Right cardiac atrium (tissue), 5 donors: ENCODE results near the gene BZW2. TPM values are rescaled to one million over a fixed set of nuclear protein-coding genes. Genes with fewer than 3 reads are reported as not detected.
A peak's percentile ranks its signal among the peaks of the same experiment; 100 is the strongest.

ENCODE experiments used
- ATAC-seq, 2 donors: fragments of 200-7000 bp; cut with Tn5 transposase; one replicate each; pipeline versions ENCODE4 v1.8.0 to v1.9.1; 2020; ENCODE audit warnings: moderate library complexity in 2 of 2, mild to moderate bottlenecking in 1 of 2
- DNase-seq, 3 donors: peaks; one replicate each; pipeline ENCODE4 v3.0.0-alpha.2; 2020
- H3K27ac ChIP-seq: one replicate; pipeline ENCODE4 v1.5.1; 2013; ENCODE audit warnings: mild to moderate bottlenecking, low read length, control low read depth, moderate library complexity
- H3K27me3 ChIP-seq: one replicate; pipeline ENCODE4 v1.6.1; 2013; ENCODE audit not compliant: control insufficient read depth, insufficient read depth
- H3K4me1 ChIP-seq: one replicate; pipeline ENCODE4 v1.6.1; 2013; ENCODE audit warnings: low read length; ENCODE audit not compliant: control insufficient read depth, insufficient read depth
- H3K4me3 ChIP-seq: one replicate; pipeline ENCODE4 v1.5.1; 2013; ENCODE audit warnings: low read length, control low read depth
- H3K9me3 ChIP-seq: one replicate; pipeline ENCODE4 v1.6.1; 2013; ENCODE audit warnings: low read length; ENCODE audit not compliant: control insufficient read depth
- WGBS: extraction: QIAGEN DNeasy Blood & Tissue Kit; methylation state at CpG from one replicate; pipeline ENCODE4 v1.1.7; 2013; 5-methylcytosine and 5-hydroxymethylcytosine counted together
- intact Hi-C, 4 donors: fragments of 100-400 bp; cut with DNase I; formaldehyde crosslinking; loops; one replicate each; pipeline versions ENCODE4 v1.11.0 to v1.14.0; 2022 to 2023
- polyA plus RNA-seq: library from polyadenylated mRNA; stranded (reverse); fragments of 200-250 nt; gene quantifications from one replicate; pipeline ENCODE4 v1.2.3, GENCODE V29; 2013
- total RNA-seq, 4 donors: library from RNA; stranded (reverse); fragmentation: NEBNext Ultra II Directional; extraction: Animal tissue kit (Norgen Biotek cat#: 25700); gene quantifications; one replicate each; pipeline ENCODE4 v1.2.1, GENCODE V29; 2021
- donor health status: healthy with polysubstance abuse.
- donor health status: DM: no; HTN: yes; CAD: no.
- donor health status: DM: no; HTN: no; CAD: no.
- donor health status: DM: no; HTN: yes; CAD: no; lungs with severe emphysema.
- donor health status: DM: yes; HTN: yes; CAD: no.

Gene BZW2
- total and polyA plus RNA-seq, 5 donors: 124 to 214 (median 180) TPM

DNA sequence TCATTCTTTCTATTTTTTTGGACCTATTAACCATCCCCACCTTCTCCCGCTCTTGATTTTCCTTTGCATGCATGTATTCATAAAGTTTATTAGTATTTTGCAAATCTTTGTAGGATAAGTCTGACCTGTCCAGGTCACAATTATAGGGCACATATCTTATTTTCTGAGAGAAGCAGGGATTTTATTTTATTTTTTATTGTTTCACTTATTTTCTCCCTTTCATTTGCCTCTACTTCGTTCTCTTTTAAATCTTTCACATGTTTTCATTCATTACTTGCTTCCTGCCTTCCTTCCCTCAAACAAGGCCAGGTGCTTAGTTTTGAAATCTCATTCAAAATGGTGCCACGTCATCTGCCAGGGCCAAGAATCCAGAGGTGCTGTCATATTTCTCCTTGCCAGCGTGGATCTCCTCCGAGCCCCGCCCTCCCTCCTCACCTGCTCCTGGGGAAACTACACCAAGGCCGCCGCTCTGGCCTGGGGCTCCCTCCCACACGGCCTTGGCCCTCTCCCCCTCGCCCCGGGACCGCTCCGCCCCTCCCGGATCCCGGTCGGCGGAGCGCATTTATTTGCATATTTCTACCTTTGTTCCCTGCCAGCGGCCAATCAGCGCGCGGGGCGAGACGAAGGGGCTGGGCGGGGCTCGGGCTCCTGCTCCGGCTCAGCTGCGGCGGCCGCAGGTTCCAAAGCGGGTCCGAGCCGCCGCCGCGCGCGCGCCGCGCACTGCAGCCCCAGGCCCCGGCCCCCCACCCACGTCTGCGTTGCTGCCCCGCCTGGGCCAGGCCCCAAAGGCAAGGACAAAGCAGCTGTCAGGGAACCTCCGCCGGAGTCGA is 107.3 kb downstream of the BZW2 start, which contains the start of gene TSPAN13:
Gene TSPAN13, plus strand, starts transcription at position 654 of the 830 bp plus-strand sequence. CDS start 213 bp downstream, outside the sequence.
- 4% methylated on average over 48 of the region's 48 CpGs for WGBS
- DNase-seq (peak; percentile 79 to 90 (median 89)), ATAC-seq (peak; percentile 95 to 96)
- H3K9me3 ChIP-seq: no peaks in the 10 kb centered on the region
- intact Hi-C loops: no loop called here
- H3K4me3 ChIP-seq: peak within 1 kb of the TSS; percentile 84
- peak within 1 kb of the TSS; percentile 8 for H3K27ac ChIP-seq
- no peaks in the 10 kb centered on the region for H3K4me1 ChIP-seq
- H3K27me3 ChIP-seq: no peaks in the 10 kb centered on the region

DNA sequence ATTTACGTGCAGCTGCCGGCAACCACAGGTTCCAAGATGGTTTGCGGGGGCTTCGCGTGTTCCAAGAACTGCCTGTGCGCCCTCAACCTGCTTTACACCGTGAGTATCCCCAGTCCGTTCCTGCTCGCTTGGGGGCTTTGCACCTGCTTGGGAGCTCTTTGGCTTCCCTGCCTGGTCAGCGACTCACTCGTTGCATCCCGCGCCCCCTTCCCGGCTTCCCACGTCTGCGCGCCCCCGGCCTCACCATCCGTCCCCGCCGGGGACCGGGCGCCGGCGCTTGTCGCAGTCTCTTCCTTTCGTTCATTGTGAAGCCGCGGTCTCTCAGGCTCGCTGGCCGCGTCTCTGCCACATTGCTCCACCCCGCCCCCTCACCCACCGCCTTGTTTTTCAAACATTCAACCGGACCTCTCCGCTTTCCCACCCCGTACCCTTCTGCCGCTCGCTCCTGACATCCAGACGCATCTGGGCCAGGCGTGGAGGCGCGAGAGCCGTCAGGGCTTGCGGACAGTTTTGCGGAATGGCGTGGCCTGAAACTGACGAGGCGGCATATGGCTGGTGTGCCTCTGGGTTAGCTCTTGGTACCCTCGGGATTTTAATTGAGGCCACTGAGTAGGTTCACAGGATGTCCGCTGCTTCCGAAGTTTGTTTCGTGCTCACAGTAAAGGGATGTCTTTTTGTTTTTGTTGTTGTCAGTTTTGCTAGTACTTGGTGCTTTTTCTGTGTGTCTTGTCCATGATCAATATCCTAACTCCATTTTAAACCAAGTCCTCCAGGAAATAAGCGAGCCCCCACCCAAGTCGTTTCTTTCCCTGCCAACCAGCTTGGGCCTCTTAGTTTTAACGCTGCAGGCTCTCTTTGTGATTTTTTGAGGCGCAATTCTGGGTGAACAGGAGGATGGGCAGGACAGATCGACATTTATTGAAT is 108.2 kb downstream of the BZW2 start:
- no peaks in the 10 kb centered on the region for H3K4me1 ChIP-seq
- intact Hi-C loops: no loop called here
- H3K9me3 ChIP-seq: no peaks in the 10 kb centered on the region
- peak overlapping the region; percentile 8 for H3K27ac ChIP-seq
- H3K27me3 ChIP-seq: no peaks in the 10 kb centered on the region
- peak; percentile 21 to 66 (median 64) for DNase-seq
- peak overlapping the region; percentile 84 for H3K4me3 ChIP-seq
- 4% methylated on average over 58 of the region's 58 CpGs for WGBS
- peak; percentile 65 to 71 for ATAC-seq

DNA sequence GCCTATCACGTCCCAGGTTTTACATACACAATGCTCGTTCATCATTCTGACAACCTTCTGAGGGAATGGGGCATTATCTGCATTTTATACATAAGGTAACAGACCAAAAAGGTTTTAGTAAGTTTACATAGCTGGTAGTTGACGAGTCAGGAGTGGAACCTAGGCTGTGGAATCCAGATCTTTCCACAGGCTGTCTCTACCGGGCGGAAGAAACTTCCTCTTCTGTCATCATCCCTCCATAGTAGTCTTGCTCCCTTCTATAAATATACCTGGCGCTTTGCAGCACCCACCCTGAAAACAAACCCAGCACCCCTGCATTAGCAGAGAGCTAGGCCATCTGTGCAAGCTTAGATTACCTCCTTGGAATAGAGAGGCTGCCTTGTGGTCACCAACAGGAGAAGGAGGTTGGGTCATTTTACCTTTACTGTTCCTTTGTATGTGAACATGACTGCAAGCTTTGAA is 108.9 kb downstream of the BZW2 start:
- Histone ChIP-seq H3K27ac (no peak overlapping the region), H3K27me3 (no peaks in the 10 kb centered on the region), H3K9me3 (no peaks in the 10 kb centered on the region), H3K4me1 (no peaks in the 10 kb centered on the region), H3K4me3 (peak overlapping the region; percentile 84)
- no peak for DNase-seq
- intact Hi-C loops: no loop called here
- WGBS: 54% methylated on average over 6 of the region's 6 CpGs
- ATAC-seq: no peak

DNA sequence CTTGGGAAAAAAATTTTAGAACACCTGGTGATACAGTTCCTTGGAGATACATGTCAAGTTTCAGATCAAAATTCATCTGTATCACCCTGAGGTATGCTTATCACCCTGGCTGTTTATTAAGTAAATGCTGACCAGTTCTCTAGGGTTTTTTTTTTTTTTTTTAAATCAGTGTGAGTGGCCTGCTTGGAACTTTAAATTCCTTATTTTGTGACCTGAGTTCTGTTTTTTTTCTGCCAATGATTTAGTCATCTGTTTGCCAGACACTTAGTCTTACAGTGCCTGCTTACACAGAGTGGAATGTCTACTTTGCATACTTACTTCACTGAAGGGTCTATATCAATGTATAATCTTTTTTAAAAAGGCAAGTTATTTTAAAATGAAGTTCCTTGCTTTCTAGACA is 109.4 kb downstream of the BZW2 start:
- intact Hi-C loops: no loop called here
- Histone ChIP-seq H3K27me3 (no peaks in the 10 kb centered on the region), H3K27ac (no peak overlapping the region), H3K4me1 (no peaks in the 10 kb centered on the region), H3K4me3 (peak overlapping the region; percentile 84), H3K9me3 (no peaks in the 10 kb centered on the region)
- DNase-seq (no peak), ATAC-seq (no peak)

Other genes starting within 250 kb of the BZW2 start
- gene CRPPA, start 224.6 kb upstream of the BZW2 start, total RNA-seq: 10 to 100 TPM in 3 of 4 donors, 1 to 10 TPM in 1; 8.5 to 13.6 (median 10.5) TPM
- gene CRPPA, start 224.6 kb upstream of the BZW2 start, polyA plus RNA-seq: 2.3 TPM
- 10 to 100 TPM in 2 of 4 donors, 1 to 10 TPM in 2; 4.3 to 17.2 (median 9.3) TPM for gene SOSTDC1, start 180.4 kb upstream of the BZW2 start, total RNA-seq
- gene SOSTDC1, start 180.4 kb upstream of the BZW2 start, polyA plus RNA-seq: 9.5 TPM
- not detected for gene LRRC72, start 119.4 kb upstream of the BZW2 start, total RNA-seq
- not detected for gene LRRC72, start 119.4 kb upstream of the BZW2 start, polyA plus RNA-seq
- gene ANKMY2, start 427 bp upstream of the BZW2 start, total RNA-seq: 10 to 100 TPM; 28.4 to 41.3 (median 34.4) TPM
- gene ANKMY2, start 427 bp upstream of the BZW2 start, polyA plus RNA-seq: 23.7 TPM
- gene TSPAN13, start 107.6 kb downstream of the BZW2 start, total RNA-seq: 10 to 100 TPM in 2 of 4 donors, 1 to 10 TPM in 2; 6.9 to 15.2 (median 10.4) TPM
- 16.1 TPM for gene TSPAN13, start 107.6 kb downstream of the BZW2 start, polyA plus RNA-seq
- not detected for gene AGR2, start 158.8 kb downstream of the BZW2 start, total RNA-seq
- gene AGR2, start 158.8 kb downstream of the BZW2 start, polyA plus RNA-seq: 0.16 TPM
- not detected for gene AGR3, start 235.8 kb downstream of the BZW2 start, total RNA-seq
- gene AGR3, start 235.8 kb downstream of the BZW2 start, polyA plus RNA-seq: not detected